ENCODE measurements around the gene NEGR1. TPM values are rescaled to one million over a fixed set of nuclear protein-coding genes. Genes with fewer than 3 reads are reported as not detected.

Gene NEGR1
- total and polyA plus RNA-seq, 9 of the 15 experiments (the other 6 are each of a cell fraction or from before 2014, with no cell fraction given) = not detected

DNA sequence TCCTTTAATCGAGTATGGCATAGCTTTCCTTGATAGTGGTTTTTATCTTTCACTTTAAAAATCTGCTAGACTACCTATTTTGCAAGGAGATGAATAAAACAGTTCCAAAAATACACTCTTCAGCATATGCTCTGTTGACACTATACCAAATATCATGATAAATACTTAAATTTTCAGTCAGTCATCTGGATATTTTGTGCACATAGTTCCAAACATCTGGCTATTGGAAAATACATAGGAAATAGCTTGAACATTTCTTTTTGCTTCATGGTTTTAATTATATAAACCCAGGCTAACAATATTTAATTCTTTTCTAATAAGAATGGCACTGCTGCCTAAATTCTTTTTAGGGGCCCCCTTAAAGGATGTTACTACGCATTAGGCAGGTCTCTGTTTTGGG is 342.1 kb downstream of the NEGR1 start (continued):
- TF ChIP-seq, protein P1, sequence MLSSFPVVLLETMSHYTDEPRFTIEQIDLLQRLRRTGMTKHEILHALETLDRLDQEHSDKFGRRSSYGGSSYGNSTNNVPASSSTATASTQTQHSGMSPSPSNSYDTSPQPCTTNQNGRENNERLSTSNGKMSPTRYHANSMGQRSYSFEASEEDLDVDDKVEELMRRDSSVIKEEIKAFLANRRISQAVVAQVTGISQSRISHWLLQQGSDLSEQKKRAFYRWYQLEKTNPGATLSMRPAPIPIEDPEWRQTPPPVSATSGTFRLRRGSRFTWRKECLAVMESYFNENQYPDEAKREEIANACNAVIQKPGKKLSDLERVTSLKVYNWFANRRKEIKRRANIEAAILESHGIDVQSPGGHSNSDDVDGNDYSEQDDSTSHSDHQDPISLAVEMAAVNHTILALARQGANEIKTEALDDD (IDR thresholded peaks at IDR 0.05) = no peak
- TF ChIP-seq ATF1 (CRISPR knock-in tag; IDR thresholded peaks at IDR 0.05) = no peak
- no peak for TF ChIP-seq ATF1 (tag; IDR thresholded peaks at IDR 0.05)
- TF ChIP-seq NFIX (CRISPR knock-in tag; IDR thresholded peaks at IDR 0.05; ENCODE audit: low read depth) = no peak
- TF ChIP-seq MYBL2 (IDR thresholded peaks at IDR 0.05; ENCODE audit: low read depth) = no peak
- TF ChIP-seq MYBL2 (CRISPR knock-in tag; IDR thresholded peaks at IDR 0.05; ENCODE audit: borderline replicate concordance) = no peak
- TF ChIP-seq, protein P2, sequence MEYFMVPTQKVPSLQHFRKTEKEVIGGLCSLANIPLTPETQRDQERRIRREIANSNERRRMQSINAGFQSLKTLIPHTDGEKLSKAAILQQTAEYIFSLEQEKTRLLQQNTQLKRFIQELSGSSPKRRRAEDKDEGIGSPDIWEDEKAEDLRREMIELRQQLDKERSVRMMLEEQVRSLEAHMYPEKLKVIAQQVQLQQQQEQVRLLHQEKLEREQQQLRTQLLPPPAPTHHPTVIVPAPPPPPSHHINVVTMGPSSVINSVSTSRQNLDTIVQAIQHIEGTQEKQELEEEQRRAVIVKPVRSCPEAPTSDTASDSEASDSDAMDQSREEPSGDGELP (CRISPR knock-in tag; IDR thresholded peaks at IDR 0.05; ENCODE audit: borderline replicate concordance) = no peak
- TF ChIP-seq, protein P3, sequence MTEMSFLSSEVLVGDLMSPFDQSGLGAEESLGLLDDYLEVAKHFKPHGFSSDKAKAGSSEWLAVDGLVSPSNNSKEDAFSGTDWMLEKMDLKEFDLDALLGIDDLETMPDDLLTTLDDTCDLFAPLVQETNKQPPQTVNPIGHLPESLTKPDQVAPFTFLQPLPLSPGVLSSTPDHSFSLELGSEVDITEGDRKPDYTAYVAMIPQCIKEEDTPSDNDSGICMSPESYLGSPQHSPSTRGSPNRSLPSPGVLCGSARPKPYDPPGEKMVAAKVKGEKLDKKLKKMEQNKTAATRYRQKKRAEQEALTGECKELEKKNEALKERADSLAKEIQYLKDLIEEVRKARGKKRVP (CRISPR knock-in tag; IDR thresholded peaks at IDR 0.05) = no peak
- no peak for TF ChIP-seq NFYB (IDR thresholded peaks at IDR 0.05; ENCODE audit: extremely low read depth, insufficient read length)
- TF ChIP-seq, protein P4, sequence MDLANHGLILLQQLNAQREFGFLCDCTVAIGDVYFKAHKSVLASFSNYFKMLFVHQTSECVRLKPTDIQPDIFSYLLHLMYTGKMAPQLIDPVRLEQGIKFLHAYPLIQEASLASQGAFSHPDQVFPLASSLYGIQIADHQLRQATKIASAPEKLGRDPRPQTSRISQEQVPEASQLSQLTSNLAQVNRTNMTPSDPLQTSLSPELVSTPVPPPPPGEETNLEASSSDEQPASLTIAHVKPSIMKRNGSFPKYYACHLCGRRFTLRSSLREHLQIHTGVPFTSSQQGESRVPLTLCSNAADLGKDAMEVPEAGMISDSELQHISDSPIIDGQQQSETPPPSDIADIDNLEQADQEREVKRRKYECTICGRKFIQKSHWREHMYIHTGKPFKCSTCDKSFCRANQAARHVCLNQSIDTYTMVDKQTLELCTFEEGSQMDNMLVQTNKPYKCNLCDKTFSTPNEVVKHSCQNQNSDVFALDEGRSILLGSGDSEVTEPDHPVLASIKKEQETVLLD (IDR thresholded peaks at IDR 0.05) = no peak
- TF ChIP-seq ZNF140 (CRISPR knock-in tag; IDR thresholded peaks at IDR 0.05) = no peak
